Central memory CD8-positive, alpha-beta T cell (primary cell): ENCODE data around the gene F10.

Source experiments
- ATAC-seq: fragments of 150-1000 bp; cut with Tn5 transposase; replicated peaks from 2 replicates; pipeline ENCODE4 v1.10.0; 2022; ENCODE audit warnings: mild to moderate bottlenecking, moderate FRiP score, moderate number of reproducible peaks; ENCODE audit not compliant: poor library complexity, severe bottlenecking; ENCODE audit errors: extremely low read depth
- DNase-seq, 2 donors: peaks; one replicate each; pipeline ENCODE4 v3.0.0; 2021; ENCODE audit warnings: low spot score in 2 of 2
- H3K27ac Mint-ChIP-seq: one replicate; pipeline ENCODE4 v1.8.0; 2022; ENCODE audit warnings: low read depth, mild to moderate bottlenecking, moderate library complexity, mixed read lengths
- H3K27me3 Mint-ChIP-seq: one replicate; pipeline ENCODE4 v1.8.0; 2022; ENCODE audit warnings: mixed read lengths
- H3K36me3 Mint-ChIP-seq: one replicate; pipeline ENCODE4 v1.8.0; 2022; ENCODE audit warnings: mild to moderate bottlenecking, moderate library complexity, mixed read lengths; ENCODE audit not compliant: insufficient read depth
- H3K4me1 Mint-ChIP-seq: one replicate; pipeline ENCODE4 v1.8.0; 2022; ENCODE audit warnings: mixed read lengths
- H3K4me3 Mint-ChIP-seq: one replicate; pipeline ENCODE4 v1.8.0; 2022; ENCODE audit warnings: mild to moderate bottlenecking, moderate library complexity, mixed read lengths
- H3K9me3 Mint-ChIP-seq: one replicate; pipeline ENCODE4 v1.8.0; 2022; ENCODE audit warnings: mixed read lengths

F10 gene

DNA sequence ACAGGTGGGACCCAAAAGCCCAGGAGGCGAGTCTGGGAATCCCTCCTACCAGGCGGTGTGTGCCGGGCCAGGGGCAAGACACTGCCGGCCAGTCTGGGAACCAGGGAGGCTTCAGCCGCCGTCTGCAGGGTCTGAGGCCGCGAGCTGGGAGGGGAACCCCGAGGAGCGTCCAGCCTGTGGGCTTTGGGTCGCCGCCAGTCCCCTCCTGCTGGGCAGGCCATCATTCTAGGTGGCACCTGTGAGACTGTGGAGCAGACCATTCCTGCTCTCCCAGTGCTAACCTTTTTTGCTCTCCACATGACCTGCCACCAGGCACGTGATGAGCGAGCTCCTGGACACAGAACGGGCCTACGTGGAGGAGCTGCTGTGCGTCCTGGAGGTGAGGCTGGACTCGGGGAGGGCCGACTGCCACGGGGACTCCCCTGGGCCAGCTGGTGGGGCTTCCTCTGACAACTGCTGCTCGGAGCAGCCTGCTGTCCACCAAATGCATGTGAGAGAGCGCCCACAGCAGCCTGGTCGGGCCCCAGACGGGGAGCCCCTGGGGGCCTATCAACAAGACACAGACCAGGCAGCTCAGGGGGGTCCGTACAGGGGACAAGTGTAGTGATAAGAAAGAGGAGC, 41.6 kb upstream of the F10 start:
- no peaks in the 10 kb centered on the region for H3K4me1 Mint-ChIP-seq
- no peak overlapping the region for H3K4me3 Mint-ChIP-seq
- H3K9me3 Mint-ChIP-seq: no peaks in the 10 kb centered on the region
- no peak overlapping the region for H3K27ac Mint-ChIP-seq
- H3K27me3 Mint-ChIP-seq: no peaks in the 10 kb centered on the region
- DNase-seq (no peak), ATAC-seq (no peak)
- H3K36me3 Mint-ChIP-seq: peaks cover 2% of the 10 kb centered on the region

DNA sequence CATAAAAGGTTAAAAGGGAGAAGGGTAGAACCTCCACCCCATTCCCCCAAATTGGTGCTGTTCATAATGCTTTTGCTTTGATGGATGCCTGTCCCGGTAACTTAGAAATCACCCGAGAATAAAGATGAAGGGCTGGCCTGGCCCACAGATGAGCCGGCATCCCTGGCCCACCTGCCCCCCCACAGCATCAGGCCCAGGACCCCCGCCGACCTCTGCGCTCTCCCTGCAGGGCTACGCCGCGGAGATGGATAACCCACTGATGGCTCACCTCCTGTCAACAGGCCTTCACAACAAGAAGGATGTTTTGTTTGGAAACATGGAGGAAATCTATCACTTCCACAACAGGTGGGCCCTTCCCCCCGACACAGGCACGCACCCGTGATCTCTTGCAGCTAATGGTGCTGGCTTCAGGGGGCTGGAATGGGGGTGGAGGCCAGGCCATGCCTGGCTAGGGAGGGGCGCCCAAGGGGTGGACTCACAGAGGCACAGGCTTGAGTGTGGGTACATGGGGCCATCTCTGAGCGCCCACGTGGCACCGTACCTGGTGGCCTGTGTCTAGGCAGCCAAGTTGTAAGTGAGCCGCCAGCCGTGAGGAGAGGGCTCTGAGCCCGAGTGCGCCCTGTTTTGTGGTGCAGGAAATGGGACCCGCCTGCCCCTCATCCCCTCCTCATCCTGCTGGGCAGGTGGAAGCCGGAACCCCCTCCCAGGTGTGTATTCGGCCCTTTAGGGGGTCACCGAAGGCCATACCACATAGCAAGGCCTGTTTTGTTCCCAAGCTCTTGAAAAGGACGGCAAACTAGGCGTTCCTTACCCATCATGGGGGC, 40.2 kb upstream of the F10 start:
- Mint-ChIP-seq H3K27ac (no peak overlapping the region), H3K4me1 (no peaks in the 10 kb centered on the region), H3K36me3 (peaks cover 2% of the 10 kb centered on the region), H3K9me3 (no peaks in the 10 kb centered on the region), H3K27me3 (no peaks in the 10 kb centered on the region), H3K4me3 (no peak overlapping the region)
- DNase-seq (no peak), ATAC-seq (no peak)

DNA sequence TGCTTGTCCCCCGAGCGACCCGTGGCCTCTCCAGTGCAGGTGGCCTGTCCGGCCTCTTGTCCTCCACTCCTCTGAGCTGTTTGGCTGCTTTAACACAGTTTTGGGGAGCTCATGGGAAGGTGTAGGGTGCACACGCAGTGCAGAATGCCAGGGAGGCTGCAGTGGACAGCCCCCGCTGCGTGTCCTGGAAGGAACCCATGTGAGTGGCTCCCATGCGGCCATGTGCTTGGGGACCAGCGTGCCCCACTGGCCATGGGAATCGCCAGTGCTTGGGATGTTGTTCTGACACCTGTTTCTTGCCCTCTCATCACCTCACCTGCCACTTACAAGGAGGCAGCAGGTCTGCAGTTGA, 39.6 kb upstream of the F10 start:
- DNase-seq (no peak), ATAC-seq (no peak)
- Mint-ChIP-seq H3K4me1 (no peaks in the 10 kb centered on the region), H3K4me3 (no peak overlapping the region), H3K27me3 (no peaks in the 10 kb centered on the region), H3K9me3 (no peaks in the 10 kb centered on the region), H3K27ac (no peak overlapping the region), H3K36me3 (peaks cover 2% of the 10 kb centered on the region)

DNA sequence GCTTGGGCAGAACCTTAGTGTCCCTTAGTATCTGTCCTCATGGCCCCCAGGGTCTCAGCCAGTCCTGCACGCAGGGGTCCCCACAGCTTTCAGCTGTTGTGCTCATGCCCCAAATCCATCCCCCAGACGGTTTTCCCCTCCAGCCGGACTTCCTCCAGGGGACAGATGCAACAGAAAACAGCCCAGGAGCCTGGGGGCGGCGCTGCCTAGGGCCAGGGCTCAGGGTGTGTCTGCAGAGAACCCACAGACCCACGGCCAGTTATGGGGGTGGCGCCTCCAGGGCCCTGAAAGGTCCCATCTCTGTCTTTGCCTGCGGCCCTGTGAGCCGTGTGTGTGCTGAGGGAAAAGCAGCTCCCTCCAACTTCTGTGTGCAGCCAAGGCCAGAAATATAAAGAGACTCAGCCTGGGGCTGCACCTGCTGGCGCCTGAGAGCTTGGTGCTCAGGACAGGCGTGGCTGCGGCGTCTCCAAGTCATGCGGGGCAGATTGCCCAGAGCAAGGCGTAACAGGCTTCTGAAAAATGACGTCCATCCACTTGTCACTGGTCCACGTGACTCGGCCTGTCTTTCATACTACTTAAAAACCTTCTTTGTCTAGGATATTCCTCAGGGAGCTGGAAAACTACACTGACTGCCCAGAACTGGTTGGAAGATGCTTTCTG, 39.1 kb upstream of the F10 start:
- peaks cover 2% of the 10 kb centered on the region for H3K36me3 Mint-ChIP-seq
- H3K4me1 Mint-ChIP-seq: no peaks in the 10 kb centered on the region
- H3K27me3 Mint-ChIP-seq: no peaks in the 10 kb centered on the region
- H3K27ac Mint-ChIP-seq: no peak overlapping the region
- DNase-seq (no peak), ATAC-seq (no peak)
- H3K4me3 Mint-ChIP-seq: no peak overlapping the region
- no peaks in the 10 kb centered on the region for H3K9me3 Mint-ChIP-seq

DNA sequence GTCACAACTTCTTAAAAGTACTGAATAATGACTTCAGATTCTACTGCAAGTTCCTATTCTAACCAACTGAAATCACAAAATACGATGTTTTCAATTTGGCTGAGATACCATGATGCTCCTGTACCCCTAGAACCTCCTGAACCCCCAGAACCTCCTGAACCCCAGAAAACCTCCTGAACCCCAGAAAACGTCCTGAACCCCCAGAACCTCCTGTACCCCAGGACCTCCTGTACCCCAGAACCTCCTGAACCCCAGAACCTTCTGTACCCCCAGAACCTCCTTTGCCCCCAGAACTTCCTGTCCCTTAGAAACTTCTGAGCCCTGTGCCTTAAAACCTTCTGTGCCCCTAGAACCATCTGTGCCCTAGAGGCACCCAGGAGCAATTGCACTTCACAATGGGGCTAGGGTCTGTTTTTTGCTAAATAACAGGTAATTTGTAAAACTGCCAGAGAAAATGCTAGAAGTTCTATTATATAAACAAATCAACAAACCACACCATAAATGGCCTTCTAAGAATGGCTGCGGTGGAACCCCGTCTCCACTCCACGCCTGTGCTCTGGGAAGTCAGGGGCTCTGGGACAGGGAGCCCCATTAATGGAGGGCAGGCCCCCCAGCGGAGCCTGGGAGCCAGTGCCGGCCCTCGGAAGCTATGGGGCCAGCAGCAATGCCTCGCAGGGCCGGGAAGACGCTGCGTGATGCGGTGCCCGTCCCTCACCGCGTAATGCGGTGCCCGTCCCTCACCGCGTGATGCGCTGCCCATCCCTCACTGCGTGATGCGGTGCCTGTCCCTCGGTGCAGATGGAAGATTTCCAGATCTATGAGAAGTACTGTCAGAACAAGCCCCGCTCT, 38.3 kb upstream of the F10 start:
- Mint-ChIP-seq H3K9me3 (no peaks in the 10 kb centered on the region), H3K27me3 (no peaks in the 10 kb centered on the region), H3K4me3 (no peak overlapping the region), H3K36me3 (peaks cover 2% of the 10 kb centered on the region), H3K4me1 (no peaks in the 10 kb centered on the region), H3K27ac (no peak overlapping the region)
- ATAC-seq (no peak), DNase-seq (no peak)

DNA sequence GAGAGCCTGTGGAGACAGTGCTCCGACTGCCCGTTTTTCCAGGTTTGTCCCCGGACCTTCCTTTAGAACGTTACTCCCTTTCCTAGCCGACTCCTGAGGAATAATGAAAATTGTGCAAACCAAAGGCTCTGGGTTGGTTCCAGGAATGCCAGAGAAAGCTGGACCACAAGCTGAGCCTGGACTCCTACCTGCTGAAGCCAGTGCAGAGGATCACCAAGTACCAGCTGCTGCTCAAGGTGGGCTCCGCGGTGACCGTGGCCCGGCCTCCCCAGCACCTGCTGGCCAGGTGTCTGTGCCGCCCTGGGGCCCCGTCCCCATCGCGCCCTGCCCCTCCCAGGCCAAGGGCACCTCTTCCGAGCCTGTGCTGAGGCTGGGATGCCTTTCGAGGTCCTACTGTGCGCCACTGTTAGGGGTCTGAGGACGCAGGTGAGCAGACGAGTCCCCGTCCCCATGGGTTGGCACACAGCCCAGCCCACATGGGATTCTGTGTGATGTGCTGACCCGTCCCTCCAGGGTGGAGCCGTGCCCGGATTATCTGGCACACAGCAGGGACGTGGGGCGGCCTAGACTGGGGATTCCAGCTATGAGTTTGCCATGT, 37.6 kb upstream of the F10 start:
- no peak overlapping the region for H3K27ac Mint-ChIP-seq
- no peak for ATAC-seq
- H3K9me3 Mint-ChIP-seq: no peaks in the 10 kb centered on the region
- no peak overlapping the region for H3K4me3 Mint-ChIP-seq
- H3K27me3 Mint-ChIP-seq: no peaks in the 10 kb centered on the region
- no peak for DNase-seq
- peaks cover 2% of the 10 kb centered on the region for H3K36me3 Mint-ChIP-seq
- no peaks in the 10 kb centered on the region for H3K4me1 Mint-ChIP-seq

DNA sequence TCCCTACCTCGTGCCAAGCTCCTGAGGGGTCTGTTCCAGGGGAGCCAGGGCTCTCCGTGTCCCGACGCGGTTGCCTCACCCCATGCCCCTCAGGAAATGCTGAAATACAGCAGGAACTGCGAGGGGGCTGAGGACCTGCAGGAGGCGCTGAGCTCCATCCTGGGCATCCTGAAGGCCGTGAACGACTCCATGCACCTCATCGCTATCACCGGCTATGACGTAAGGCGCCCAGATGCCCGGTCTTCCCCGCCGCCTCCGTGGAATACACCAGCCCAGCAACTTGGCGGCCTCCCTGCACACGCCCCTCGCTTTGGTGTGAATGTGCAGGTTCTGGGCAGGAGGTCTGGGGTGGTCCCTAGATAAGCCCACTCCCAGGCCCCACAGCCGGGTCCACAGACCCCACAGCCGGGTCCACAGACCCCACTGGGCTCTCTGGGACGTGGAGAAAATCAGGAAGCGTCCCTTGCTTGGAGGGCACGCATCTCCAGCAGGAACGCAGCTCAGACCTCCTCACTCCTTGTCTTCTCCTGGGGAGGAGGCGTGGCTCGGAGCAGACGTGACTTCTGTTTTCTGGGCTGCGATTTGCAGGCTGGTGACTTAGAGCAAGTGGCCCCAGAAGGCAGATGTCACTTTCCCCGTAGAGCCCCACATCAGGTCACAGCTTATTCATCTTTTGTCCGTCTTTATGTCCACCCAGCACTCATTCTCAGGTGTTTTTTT, 36.4 kb upstream of the F10 start:
- H3K27ac Mint-ChIP-seq: no peak overlapping the region
- H3K9me3 Mint-ChIP-seq: no peaks in the 10 kb centered on the region
- H3K36me3 Mint-ChIP-seq: peaks cover 2% of the 10 kb centered on the region
- no peaks in the 10 kb centered on the region for H3K4me1 Mint-ChIP-seq
- no peaks in the 10 kb centered on the region for H3K27me3 Mint-ChIP-seq
- no peak for DNase-seq
- ATAC-seq: no peak
- H3K4me3 Mint-ChIP-seq: no peak overlapping the region

DNA sequence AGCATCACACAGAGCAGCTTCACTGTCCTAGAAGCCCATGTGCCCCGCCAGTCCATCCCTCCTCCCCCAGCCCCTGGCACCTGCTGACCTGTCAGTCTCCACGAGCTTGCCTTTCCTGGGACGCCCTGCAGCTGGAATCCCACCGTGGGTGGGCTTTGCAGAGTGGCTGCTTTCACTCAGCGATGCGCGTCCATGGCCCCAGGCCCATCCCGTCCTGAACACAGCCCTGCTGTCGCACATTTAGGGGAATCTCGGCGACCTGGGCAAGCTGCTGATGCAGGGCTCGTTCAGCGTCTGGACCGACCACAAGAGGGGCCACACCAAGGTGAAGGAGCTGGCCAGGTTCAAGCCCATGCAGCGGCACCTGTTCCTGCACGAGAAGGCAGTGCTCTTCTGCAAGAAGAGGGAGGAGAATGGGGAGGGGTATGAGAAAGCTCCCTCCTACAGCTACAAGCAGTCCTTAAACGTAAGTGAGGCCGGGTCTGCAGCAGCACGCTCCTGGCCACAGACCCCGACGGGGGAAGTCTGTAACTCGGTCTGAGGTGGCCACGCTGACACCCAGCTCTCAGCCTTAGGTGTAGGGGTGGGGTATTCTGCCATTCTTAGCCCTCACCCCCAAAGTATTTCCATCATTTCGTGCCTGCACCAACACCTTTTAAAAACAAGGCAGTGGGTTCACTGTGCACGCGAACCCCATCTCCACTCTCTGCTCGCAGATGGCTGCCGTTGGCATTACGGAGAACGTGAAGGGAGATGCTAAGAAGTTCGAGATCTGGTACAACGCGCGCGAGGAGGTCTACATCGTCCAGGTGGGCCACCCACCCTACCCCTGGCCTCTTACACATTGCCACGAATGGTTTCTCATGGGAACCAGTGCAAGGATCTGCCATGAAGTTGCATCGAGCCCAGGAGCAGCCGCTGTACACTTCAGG, 35.3 kb upstream of the F10 start:
- H3K36me3 Mint-ChIP-seq: peaks cover 2% of the 10 kb centered on the region
- H3K4me1 Mint-ChIP-seq: no peaks in the 10 kb centered on the region
- no peak overlapping the region for H3K27ac Mint-ChIP-seq
- no peak overlapping the region for H3K4me3 Mint-ChIP-seq
- H3K27me3 Mint-ChIP-seq: no peaks in the 10 kb centered on the region
- ATAC-seq (no peak), DNase-seq (no peak)
- H3K9me3 Mint-ChIP-seq: no peaks in the 10 kb centered on the region

DNA sequence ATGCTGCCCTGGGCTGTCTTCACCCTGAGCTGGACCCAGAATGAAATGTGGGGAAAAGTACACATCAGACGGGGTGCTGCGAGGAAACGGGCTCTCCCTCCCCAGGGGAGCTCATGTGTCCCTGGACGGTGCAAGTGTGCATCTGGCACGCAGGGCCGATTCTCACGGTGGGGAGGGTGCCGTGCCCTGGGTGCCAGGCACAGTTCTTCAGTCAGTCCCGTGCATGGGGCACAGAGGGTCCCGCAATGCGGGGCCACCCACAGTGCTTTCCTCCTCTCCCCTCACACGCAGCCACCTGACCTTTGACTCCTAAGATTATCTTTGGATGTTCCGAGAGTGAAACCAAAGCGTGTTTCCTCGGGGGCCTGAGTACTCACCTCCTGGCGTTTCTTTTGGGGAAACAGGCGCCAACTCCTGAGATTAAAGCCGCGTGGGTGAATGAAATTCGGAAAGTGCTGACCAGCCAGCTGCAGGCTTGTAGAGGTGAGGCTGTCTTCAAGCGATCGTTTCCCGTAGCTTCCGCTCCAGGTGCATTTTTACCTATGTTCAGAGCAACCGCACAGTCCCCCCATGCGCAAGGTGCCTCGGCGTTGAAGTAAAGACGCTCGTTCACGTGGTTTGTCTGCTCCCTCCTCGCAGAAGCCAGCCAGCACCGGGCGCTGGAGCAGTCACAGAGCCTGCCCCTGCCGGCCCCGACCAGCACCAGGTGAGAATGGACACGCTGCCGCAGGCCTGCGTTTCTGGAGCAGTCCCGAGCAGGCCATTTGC, 34.5 kb upstream of the F10 start:
- no peaks in the 10 kb centered on the region for H3K36me3 Mint-ChIP-seq
- no peak overlapping the region for H3K4me3 Mint-ChIP-seq
- no peaks in the 10 kb centered on the region for H3K9me3 Mint-ChIP-seq
- DNase-seq (no peak), ATAC-seq (no peak)
- no peaks in the 10 kb centered on the region for H3K4me1 Mint-ChIP-seq
- no peaks in the 10 kb centered on the region for H3K27me3 Mint-ChIP-seq
- H3K27ac Mint-ChIP-seq: no peak overlapping the region

DNA sequence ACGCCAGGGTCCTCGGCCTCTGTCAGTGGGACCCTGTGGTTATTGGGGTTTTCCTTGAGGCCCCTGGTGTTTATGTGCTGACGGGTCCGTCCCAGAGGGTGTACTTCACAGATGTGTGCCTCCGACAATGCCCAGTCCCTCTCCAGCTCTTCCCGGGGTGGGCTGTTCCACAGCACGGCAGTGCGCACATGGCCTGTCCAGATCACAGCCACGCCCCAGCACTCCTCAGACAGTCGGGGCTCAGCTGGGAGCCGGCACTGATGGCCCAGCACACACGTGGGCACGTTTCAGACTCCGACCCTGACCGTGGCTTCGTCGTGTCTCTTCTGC, 33.9 kb upstream of the F10 start:
- Mint-ChIP-seq H3K27ac (no peak overlapping the region), H3K4me3 (no peak overlapping the region), H3K4me1 (no peaks in the 10 kb centered on the region), H3K27me3 (no peaks in the 10 kb centered on the region), H3K9me3 (no peaks in the 10 kb centered on the region), H3K36me3 (no peaks in the 10 kb centered on the region)
- ATAC-seq (no peak), DNase-seq (no peak)
